HFFc6 (cell line): ENCODE results near the gene PDIA5. TPM values are rescaled to one million over a fixed set of nuclear protein-coding genes. Genes with fewer than 3 reads are reported as not detected.

Source experiments
- DNase-seq: peaks from one replicate; pipeline ENCODE4 v3.0.0-alpha.2; 2018
- H3K27ac Mint-ChIP-seq: 2 replicates; pipeline ENCODE4 v1.8.0; 2020; ENCODE audit warnings: mild to moderate bottlenecking, mixed read lengths
- H3K27me3 Mint-ChIP-seq: 2 replicates; pipeline ENCODE4 v1.8.0; 2021; ENCODE audit warnings: mild to moderate bottlenecking, moderate library complexity, mixed read lengths; ENCODE audit not compliant: insufficient read depth
- H3K36me3 Mint-ChIP-seq: 2 replicates; pipeline ENCODE4 v1.8.0; 2021; ENCODE audit warnings: low read depth, mixed read lengths
- H3K4me1 Mint-ChIP-seq: 2 replicates; pipeline ENCODE4 v1.8.0; 2020; ENCODE audit warnings: low read depth, mixed read lengths
- H3K4me3 Mint-ChIP-seq: 2 replicates; pipeline ENCODE4 v1.8.0; 2020; ENCODE audit warnings: mild to moderate bottlenecking, moderate library complexity, mixed read lengths
- H3K9me3 Mint-ChIP-seq: 2 replicates; pipeline ENCODE4 v1.8.0; 2020; ENCODE audit warnings: mild to moderate bottlenecking, mixed read lengths
- total RNA-seq, 6 experiments: library from RNA; stranded (reverse); fragmentation: NEBNext Ultra II Directional; extraction: Animal tissue kit (Norgen Biotek cat#: 25700); gene quantifications; 2 replicates in 1 of 6; 3 replicates in 5 of 6; pipeline ENCODE4 v1.2.3, GENCODE V29; 2021
- TF ChIP-seq, protein P1 (sequence below): fragments of 200-600 bp; sonication (generic); IDR thresholded peaks from 2 replicates; pipeline ENCODE4 v1.5.0; 2021; ENCODE audit warnings: antibody characterized with exemption, mild to moderate bottlenecking

Gene PDIA5
- total RNA-seq, 6 experiments from 2014 or later = 30.7 to 49.0 (median 38.1) TPM

DNA sequence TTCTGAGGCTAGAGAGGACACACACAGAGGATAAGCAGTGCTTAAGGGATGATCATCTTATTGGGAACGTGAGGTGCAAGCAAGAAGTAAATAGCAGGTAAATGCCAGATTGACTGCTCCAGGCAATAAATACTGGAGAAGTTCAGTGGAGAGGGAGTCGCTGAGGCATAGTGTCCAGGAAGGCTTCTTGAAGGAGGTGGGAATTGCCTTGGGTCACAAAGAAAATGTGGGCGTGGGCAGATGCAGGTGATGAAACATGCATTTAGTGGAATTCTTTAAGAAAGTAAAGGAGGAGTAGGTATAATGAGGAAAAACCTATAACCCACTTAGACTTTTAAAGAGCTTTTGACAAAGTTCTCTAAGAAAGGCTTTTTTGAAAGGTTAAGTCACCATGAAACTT lies 31.8 kb upstream of the PDIA5 start:
- TF ChIP-seq, protein P1, sequence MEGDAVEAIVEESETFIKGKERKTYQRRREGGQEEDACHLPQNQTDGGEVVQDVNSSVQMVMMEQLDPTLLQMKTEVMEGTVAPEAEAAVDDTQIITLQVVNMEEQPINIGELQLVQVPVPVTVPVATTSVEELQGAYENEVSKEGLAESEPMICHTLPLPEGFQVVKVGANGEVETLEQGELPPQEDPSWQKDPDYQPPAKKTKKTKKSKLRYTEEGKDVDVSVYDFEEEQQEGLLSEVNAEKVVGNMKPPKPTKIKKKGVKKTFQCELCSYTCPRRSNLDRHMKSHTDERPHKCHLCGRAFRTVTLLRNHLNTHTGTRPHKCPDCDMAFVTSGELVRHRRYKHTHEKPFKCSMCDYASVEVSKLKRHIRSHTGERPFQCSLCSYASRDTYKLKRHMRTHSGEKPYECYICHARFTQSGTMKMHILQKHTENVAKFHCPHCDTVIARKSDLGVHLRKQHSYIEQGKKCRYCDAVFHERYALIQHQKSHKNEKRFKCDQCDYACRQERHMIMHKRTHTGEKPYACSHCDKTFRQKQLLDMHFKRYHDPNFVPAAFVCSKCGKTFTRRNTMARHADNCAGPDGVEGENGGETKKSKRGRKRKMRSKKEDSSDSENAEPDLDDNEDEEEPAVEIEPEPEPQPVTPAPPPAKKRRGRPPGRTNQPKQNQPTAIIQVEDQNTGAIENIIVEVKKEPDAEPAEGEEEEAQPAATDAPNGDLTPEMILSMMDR = no peak
- peaks cover 58% of the 10 kb centered on the region for H3K27me3 Mint-ChIP-seq
- no peak for DNase-seq

DNA sequence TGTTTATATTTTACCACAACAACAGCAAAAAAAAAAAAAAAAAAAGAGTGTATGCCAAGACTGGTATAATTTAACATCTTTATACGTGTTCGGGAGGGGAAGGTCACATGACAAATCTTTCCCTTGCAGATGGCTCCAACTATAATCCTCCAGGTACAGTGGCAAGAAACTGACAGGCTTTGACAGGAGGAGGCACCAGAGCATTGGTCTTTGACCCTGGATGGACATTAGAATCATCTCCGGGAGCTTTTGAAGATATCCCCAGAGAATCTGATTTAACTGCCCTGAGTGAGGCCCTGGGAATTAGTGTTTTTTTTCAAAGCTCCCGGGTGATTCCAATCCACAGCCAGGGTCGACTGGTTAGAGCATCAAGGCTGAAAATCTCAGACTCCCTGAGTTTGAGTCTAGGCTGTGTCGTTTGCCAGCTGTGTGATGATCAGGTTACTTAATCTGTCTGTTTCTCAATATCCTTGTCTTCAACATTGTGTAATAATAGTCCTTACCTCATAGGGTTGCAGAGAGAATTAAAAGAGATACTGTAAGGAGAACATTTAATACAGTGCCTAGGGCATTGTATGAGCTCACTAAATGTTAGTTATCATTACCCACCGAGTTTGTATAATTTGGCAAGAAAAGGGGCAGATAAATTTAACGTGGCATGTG lies 30.3 kb upstream of the PDIA5 start:
- peaks cover 69% of the 10 kb centered on the region for H3K27me3 Mint-ChIP-seq
- H3K9me3 Mint-ChIP-seq = no peaks in the 10 kb centered on the region
- TF ChIP-seq, protein P1 = no peak
- no peak overlapping the region for H3K4me3 Mint-ChIP-seq
- no peaks in the 10 kb centered on the region for H3K4me1 Mint-ChIP-seq
- H3K36me3 Mint-ChIP-seq = no peaks in the 10 kb centered on the region
- no peak overlapping the region for H3K27ac Mint-ChIP-seq
- no peak for DNase-seq

More for the DNA sequence above, 31.8 kb upstream of the PDIA5 start:
- Mint-ChIP-seq H3K4me1 (no peaks in the 10 kb centered on the region), H3K4me3 (no peak overlapping the region), H3K36me3 (no peaks in the 10 kb centered on the region), H3K9me3 (no peaks in the 10 kb centered on the region), H3K27ac (no peak overlapping the region)

DNA sequence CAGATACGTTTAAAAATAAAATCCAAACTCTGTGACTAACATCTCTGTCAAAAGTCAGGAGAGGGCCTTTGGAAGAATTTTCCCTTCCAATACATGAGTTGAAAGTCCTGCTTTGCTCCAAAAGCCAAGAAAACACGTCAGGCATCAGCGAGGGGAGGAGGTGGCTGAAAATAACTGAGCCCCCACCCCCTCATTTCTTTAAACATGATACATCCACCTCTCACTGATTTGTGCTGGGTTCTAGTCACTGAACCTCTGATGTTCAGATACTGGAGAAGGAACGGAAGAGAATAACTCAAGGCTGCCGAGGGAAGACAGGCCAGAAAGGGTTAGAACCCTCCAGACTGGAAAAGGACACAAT lies 29.8 kb upstream of the PDIA5 start:
- no peak overlapping the region for H3K27ac Mint-ChIP-seq
- H3K4me3 Mint-ChIP-seq = no peak overlapping the region
- no peaks in the 10 kb centered on the region for H3K36me3 Mint-ChIP-seq
- TF ChIP-seq, protein P1 = no peak
- no peak for DNase-seq
- no peaks in the 10 kb centered on the region for H3K9me3 Mint-ChIP-seq
- no peaks in the 10 kb centered on the region for H3K4me1 Mint-ChIP-seq
- peaks cover 72% of the 10 kb centered on the region for H3K27me3 Mint-ChIP-seq

DNA sequence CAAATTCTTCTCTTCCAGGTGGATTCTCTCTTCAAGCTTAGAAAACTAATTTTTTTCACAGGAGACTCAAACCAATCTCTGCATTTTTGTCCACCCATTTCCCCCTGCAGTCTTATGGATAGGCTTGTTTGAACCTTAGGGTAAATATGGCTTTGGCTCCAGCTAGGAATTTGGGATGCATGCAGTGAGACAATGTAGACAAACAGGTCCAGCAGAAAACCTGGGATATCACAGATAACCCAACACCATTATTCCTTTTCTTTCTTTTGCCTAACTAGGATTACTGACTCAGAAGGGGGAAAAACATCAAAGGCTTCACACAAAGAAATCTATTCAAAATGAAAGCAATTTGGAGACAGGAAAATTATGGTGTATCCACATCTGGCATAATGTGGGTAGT lies 28.1 kb upstream of the PDIA5 start:
- Mint-ChIP-seq H3K4me1 (no peaks in the 10 kb centered on the region), H3K27me3 (peaks cover 72% of the 10 kb centered on the region), H3K36me3 (no peaks in the 10 kb centered on the region), H3K9me3 (no peaks in the 10 kb centered on the region), H3K27ac (no peak overlapping the region), H3K4me3 (no peak overlapping the region)
- TF ChIP-seq, protein P1 = no peak
- no peak for DNase-seq

DNA sequence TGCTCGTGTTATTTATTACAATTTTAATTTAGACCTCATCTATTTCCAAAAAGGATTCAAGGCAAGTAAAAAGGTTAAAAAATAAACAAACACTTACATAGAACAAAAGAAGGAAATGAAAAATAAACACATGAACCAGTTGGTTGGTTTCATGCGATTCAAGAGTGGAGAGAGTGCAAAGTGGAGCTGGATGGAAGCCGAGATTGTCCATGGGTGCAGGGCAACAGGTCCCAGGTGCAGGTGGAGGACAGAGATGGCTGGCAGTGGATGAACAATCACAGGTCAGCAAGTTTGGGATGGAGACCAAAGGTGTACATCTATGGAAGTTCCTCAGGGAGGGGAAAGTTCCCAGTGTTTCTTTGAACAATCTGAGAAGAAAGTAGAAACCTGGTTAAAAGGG lies 27.6 kb upstream of the PDIA5 start:
- no peaks in the 10 kb centered on the region for H3K9me3 Mint-ChIP-seq
- no peak overlapping the region for H3K27ac Mint-ChIP-seq
- no peaks in the 10 kb centered on the region for H3K36me3 Mint-ChIP-seq
- no peaks in the 10 kb centered on the region for H3K4me1 Mint-ChIP-seq
- no peak overlapping the region for H3K4me3 Mint-ChIP-seq
- TF ChIP-seq, protein P1 = no peak
- no peak for DNase-seq
- H3K27me3 Mint-ChIP-seq = peaks cover 71% of the 10 kb centered on the region
